Measurements from ENCODE around the gene CKS1B. TPM values are rescaled to one million over a fixed set of nuclear protein-coding genes. Genes with fewer than 3 reads are reported as not detected.
"Not testable (repeated sequence)": the region's sequence is repeated elsewhere in the genome, so short reads cannot be mapped to it uniquely, and the experiment has no call there.

The CKS1B gene
- total RNA-seq, 1 donor from 2014 or later: 72.4 TPM

- no peak for DNase-seq (ENCODE audit: low read depth)
- peak overlapping the region; percentile 75 for H3K4me3 ChIP-seq (ENCODE audit: low read depth, low read length)
- peaks cover 3% of the 10 kb centered on the region for H3K36me3 ChIP-seq (ENCODE audit: control insufficient read depth, insufficient read depth, low read length)
- no peak for TF ChIP-seq CTCF (IDR thresholded peaks at IDR 0.05; ENCODE audit: insufficient read depth, low read length, poor library complexity, severe bottlenecking)
- no peaks in the 10 kb centered on the region for H3K27me3 ChIP-seq (ENCODE audit: control insufficient read depth, insufficient read depth, low read length)
Observed at GRCh38 chr1:154983776-154984466, 9.4 kb downstream of the CKS1B start.

- H3K4me3 ChIP-seq (ENCODE audit: low read depth, low read length); DNase-seq (ENCODE audit: low read depth); H3K27me3 ChIP-seq (ENCODE audit: control insufficient read depth, insufficient read depth, low read length); H3K36me3 ChIP-seq (ENCODE audit: control insufficient read depth, insufficient read depth, low read length): not testable (repeated sequence)
Observed at GRCh38 chr1:154986736-154987135, 12.3 kb downstream of the CKS1B start.

GRCh38 chr1:154987326-154987725, 12.8 kb downstream of the CKS1B start:
- no peak overlapping the region for H3K4me3 ChIP-seq (ENCODE audit: low read depth, low read length)
- no peaks in the 10 kb centered on the region for H3K27me3 ChIP-seq (ENCODE audit: control insufficient read depth, insufficient read depth, low read length)
- no peak for DNase-seq (ENCODE audit: low read depth)
- TF ChIP-seq CTCF (IDR thresholded peaks at IDR 0.05; ENCODE audit: insufficient read depth, low read length, poor library complexity, severe bottlenecking): no peak
- peaks cover 3% of the 10 kb centered on the region for H3K36me3 ChIP-seq (ENCODE audit: control insufficient read depth, insufficient read depth, low read length)

GRCh38 chr1:154988058-154988954, 13.8 kb downstream of the CKS1B start:
- DNase-seq (ENCODE audit: low read depth): no peak
- H3K4me3 ChIP-seq (ENCODE audit: low read depth, low read length): no peak overlapping the region
- no peak for TF ChIP-seq CTCF (IDR thresholded peaks at IDR 0.05; ENCODE audit: insufficient read depth, low read length, poor library complexity, severe bottlenecking)
- no peaks in the 10 kb centered on the region for H3K27me3 ChIP-seq (ENCODE audit: control insufficient read depth, insufficient read depth, low read length)
- H3K36me3 ChIP-seq (ENCODE audit: control insufficient read depth, insufficient read depth, low read length): peaks cover 3% of the 10 kb centered on the region

GRCh38 chr1:154989195-154989860, 14.8 kb downstream of the CKS1B start:
- TF ChIP-seq CTCF (IDR thresholded peaks at IDR 0.05; ENCODE audit: insufficient read depth, low read length, poor library complexity, severe bottlenecking): no peak
- Histone ChIP-seq H3K36me3 (ENCODE audit: control insufficient read depth, insufficient read depth, low read length) (peaks cover 3% of the 10 kb centered on the region), H3K27me3 (ENCODE audit: control insufficient read depth, insufficient read depth, low read length) (no peaks in the 10 kb centered on the region), H3K4me3 (ENCODE audit: low read depth, low read length) (no peak overlapping the region)
- no peak for DNase-seq (ENCODE audit: low read depth)

- H3K4me3 ChIP-seq (ENCODE audit: low read depth, low read length): no peak overlapping the region
- H3K36me3 ChIP-seq (ENCODE audit: control insufficient read depth, insufficient read depth, low read length): peaks cover 3% of the 10 kb centered on the region
- TF ChIP-seq CTCF (IDR thresholded peaks at IDR 0.05; ENCODE audit: insufficient read depth, low read length, poor library complexity, severe bottlenecking): no peak
- no peaks in the 10 kb centered on the region for H3K27me3 ChIP-seq (ENCODE audit: control insufficient read depth, insufficient read depth, low read length)
- DNase-seq (ENCODE audit: low read depth): no peak
Observed at GRCh38 chr1:154990276-154990675, 15.8 kb downstream of the CKS1B start.
